Kidney epithelial cell (primary cell): ENCODE data around the gene KIF5C. TPM values are rescaled to one million over a fixed set of nuclear protein-coding genes. Genes with fewer than 3 reads are reported as not detected.

Experiments
- DNase-seq: peaks from one replicate; pipeline ENCODE4 v3.0.0-alpha.2; 2010; ENCODE audit warnings: low read depth
- H3K27me3 ChIP-seq: 2 replicates; pipeline ENCODE4 v1.6.0; 2011; ENCODE audit warnings: low read length; ENCODE audit not compliant: control insufficient read depth, insufficient read depth
- H3K36me3 ChIP-seq: 2 replicates; pipeline ENCODE4 v1.5.1; 2011; ENCODE audit warnings: low read length; ENCODE audit not compliant: control insufficient read depth, insufficient read depth
- H3K4me3 ChIP-seq: 2 replicates; pipeline ENCODE4 v1.5.1; 2011; ENCODE audit warnings: low read depth, mild to moderate bottlenecking, control low read depth, low read length
- total RNA-seq: library from RNA; depleted of rRNA; stranded (reverse); fragments of >200 nt; gene quantifications from 2 replicates; pipeline ENCODE4 v1.2.3, GENCODE V29; 2015
- TF ChIP-seq, protein P1 (sequence below): IDR thresholded peaks from 2 replicates; pipeline ENCODE4 v1.5.1; 2011; ENCODE audit warnings: mild to moderate bottlenecking, moderate library complexity, low read length, control low read depth, inconsistent platforms; ENCODE audit not compliant: insufficient read depth, poor library complexity, severe bottlenecking

KIF5C gene
- total RNA-seq, 1 donor from 2014 or later: 8.7 TPM

DNA sequence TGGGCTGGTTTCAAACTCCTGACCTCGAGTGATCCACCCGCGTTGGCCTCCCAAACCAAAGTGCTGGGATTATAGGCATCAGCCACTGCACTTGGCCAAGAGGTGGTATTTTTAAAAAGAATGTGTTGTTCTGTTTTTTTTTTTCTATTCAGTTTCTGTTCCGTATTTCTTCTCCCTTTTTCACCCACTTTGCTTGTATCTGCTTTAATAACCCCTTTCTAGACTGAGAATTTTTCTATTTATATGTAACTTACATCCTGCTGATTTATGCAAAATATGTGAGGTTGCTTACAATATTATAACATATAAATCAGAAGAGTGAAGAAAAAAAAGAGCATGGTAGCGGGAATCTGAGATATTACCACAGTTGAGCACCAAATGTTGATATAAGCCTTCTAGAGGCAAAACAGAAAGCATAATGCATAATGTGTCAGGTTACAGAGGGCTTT, 146.3 kb downstream of the KIF5C start:
- no peaks in the 10 kb centered on the region for H3K27me3 ChIP-seq
- TF ChIP-seq, protein P1, sequence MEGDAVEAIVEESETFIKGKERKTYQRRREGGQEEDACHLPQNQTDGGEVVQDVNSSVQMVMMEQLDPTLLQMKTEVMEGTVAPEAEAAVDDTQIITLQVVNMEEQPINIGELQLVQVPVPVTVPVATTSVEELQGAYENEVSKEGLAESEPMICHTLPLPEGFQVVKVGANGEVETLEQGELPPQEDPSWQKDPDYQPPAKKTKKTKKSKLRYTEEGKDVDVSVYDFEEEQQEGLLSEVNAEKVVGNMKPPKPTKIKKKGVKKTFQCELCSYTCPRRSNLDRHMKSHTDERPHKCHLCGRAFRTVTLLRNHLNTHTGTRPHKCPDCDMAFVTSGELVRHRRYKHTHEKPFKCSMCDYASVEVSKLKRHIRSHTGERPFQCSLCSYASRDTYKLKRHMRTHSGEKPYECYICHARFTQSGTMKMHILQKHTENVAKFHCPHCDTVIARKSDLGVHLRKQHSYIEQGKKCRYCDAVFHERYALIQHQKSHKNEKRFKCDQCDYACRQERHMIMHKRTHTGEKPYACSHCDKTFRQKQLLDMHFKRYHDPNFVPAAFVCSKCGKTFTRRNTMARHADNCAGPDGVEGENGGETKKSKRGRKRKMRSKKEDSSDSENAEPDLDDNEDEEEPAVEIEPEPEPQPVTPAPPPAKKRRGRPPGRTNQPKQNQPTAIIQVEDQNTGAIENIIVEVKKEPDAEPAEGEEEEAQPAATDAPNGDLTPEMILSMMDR: no peak
- H3K4me3 ChIP-seq: no peak overlapping the region
- H3K36me3 ChIP-seq: no peaks in the 10 kb centered on the region
- no peak for DNase-seq

- TF ChIP-seq, protein P1: no peak
- DNase-seq: no peak
- no peak overlapping the region for H3K4me3 ChIP-seq
- H3K36me3 ChIP-seq: no peaks in the 10 kb centered on the region
- H3K27me3 ChIP-seq: no peaks in the 10 kb centered on the region
Observed at GRCh38 chr2:149021761-149022160, 146.7 kb downstream of the KIF5C start.

GRCh38 chr2:149023091-149023490, 148.1 kb downstream of the KIF5C start:
- H3K27me3 ChIP-seq: no peaks in the 10 kb centered on the region
- H3K36me3 ChIP-seq: no peaks in the 10 kb centered on the region
- TF ChIP-seq, protein P1: no peak
- no peak for DNase-seq
- no peak overlapping the region for H3K4me3 ChIP-seq

DNA sequence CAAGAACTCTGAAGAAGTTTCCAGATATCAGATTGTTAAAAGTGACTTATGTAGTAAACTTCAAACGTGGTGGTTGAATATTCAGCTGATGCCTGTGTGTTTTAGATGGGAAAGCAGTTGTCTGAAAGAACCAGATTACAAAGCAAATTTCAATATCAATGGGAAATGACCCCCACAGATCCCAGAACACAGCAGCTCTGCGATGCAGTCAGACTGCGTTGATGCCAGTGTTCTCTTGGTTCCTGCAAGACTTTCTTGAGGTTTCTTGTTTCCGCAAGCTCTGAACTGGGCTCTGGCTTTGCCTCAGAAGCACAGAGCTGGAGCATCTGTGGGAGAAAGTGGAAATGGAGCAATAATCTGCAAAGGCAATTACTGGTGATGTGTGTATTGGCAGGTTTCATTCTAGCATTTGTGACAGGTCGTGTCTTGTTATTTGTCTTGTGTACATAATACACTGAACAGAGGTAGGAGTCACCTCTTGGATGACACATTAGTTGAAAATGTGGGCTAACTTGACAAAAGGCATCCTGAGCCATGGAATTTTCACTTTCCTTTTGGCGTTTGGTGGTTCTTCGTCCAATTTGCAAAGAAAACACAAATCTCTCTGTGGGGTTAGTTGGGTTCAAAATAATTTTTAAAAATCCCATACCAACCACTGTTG, 152.7 kb downstream of the KIF5C start:
- H3K36me3 ChIP-seq: no peaks in the 10 kb centered on the region
- no peak overlapping the region for H3K4me3 ChIP-seq
- TF ChIP-seq, protein P1: no peak
- DNase-seq: no peak
- H3K27me3 ChIP-seq: no peaks in the 10 kb centered on the region

- Histone ChIP-seq H3K4me3 (no peak overlapping the region), H3K27me3 (no peaks in the 10 kb centered on the region), H3K36me3 (no peaks in the 10 kb centered on the region)
- DNase-seq: no peak
- TF ChIP-seq, protein P1: no peak
Observed at GRCh38 chr2:149028377-149028776, 153.3 kb downstream of the KIF5C start.

DNA sequence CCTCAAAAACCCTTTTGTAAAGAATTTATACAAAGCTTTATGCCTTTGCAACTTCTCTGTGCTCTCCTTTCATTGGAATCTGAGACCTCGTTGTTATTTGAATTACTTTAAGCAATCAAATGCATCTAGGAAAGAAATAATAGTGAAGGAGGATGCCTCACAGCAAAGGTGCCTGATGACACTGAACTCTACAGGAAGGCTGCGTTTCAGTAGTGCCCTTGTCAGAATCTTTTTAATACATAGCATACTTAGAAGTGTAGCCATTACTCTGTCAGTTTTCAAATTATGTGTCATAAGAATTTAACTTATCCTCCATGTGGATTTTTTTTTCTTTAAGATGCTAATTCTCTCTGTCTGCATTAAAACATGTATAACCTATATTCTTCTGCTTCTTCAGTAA, 153.9 kb downstream of the KIF5C start:
- Histone ChIP-seq H3K27me3 (no peaks in the 10 kb centered on the region), H3K36me3 (no peaks in the 10 kb centered on the region), H3K4me3 (no peak overlapping the region)
- TF ChIP-seq, protein P1: no peak
- DNase-seq: no peak
